RKO (cell line): ENCODE measurements around the gene CROCC2.

Experiments used
- DNase-seq: peaks from one replicate; pipeline ENCODE4 v3.0.0-alpha.2; 2016; ENCODE audit warnings: low spot score

Gene CROCC2

DNA sequence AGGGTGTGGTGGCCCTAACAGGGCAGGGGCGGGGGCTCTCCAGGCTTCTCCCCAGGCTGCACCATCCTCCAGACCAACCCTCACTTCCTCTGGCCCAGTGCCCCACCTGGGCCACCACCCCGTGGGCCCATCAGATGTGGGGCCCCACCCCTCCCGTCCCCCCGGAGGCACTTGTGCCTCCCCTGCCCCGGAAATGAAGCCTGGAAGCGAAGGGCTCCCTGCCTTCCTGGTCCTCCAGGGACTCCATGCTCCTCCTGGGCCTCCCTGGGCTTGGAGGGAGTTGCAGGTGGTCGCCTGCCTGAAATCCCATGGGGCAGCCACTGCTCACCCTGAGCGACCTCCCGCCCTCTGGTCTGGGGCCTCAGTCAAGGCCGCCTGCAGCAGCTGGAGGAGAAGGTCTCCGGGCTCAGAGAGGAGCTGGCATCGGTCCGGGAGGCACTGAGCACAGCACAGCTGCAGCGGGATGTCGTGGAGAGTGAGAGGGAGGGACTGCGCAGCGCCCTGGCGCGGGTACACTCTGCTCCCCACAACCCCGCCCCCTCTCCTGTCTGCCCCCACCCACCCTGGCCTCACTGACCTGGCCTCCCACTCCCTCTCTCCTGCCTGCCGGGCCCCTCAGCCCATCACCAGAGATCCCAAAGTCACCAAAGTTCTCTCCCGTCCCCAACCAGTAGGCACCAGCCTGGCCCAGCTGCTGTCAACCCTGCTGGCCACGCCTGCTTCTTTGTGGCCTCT, 28.0 kb downstream of the CROCC2 start:
- no peak for DNase-seq

- DNase-seq, result no peak
These were observed 28.6 kb downstream of the CROCC2 start for GRCh38 chr2:240934701-240935102.

DNA sequence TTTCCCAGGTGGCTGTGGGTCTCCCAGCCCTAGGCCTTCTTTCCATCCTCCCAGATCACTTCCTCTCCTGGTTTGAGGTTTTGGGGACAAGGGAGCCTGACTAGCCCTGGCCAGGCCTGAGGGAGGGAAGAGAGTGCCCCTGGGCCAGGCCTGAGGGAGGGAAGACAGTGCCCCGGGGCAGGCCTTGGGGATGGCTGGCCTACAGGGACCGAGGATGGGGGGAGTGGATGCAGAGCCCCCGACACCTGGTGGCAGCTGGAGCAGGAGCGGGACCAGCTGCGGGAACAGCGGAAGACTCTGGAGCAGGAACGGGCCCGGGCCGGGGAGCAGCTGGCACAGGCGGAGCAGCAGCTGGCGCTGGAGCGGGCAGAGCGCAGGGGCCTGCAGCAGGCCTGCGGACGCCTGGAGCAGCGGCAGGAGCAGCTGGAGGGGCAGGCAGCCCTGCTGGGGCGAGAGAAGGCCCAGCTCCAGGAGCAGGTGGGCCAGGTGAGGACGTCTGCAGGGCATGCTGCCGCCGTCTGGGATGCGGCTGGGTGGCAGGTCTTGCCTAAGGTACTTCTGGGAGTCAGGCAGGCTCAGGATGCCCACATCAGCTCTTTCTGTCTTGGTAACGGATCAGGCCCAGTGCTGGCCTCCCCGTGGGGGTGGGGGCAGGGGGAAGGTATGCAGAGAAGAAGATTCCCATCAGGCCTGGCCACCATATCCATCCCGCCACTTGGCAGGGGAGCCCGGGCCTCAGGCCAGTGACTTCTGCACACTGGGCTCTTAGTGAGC, 29.2 kb downstream of the CROCC2 start:
- no peak for DNase-seq

DNA sequence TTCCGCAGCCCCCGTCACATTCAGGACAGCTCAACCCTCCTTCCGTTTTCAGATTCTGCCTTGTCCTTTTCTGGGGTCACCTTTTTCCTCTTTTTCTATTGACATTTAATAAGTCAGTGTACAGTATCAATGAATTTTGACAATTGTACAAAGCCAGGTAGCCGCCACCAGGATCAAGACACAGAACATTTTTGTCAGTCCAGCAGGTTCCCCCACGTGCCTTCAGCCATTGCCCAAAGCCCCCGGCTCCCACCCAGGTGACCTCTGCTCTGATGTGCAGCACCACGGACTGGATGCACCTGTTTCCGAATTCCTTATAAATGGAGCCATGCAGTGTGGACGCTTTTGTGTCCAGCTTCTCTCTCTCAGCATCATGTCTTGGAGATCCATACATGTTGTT, 30.0 kb downstream of the CROCC2 start:
- no peak for DNase-seq

DNA sequence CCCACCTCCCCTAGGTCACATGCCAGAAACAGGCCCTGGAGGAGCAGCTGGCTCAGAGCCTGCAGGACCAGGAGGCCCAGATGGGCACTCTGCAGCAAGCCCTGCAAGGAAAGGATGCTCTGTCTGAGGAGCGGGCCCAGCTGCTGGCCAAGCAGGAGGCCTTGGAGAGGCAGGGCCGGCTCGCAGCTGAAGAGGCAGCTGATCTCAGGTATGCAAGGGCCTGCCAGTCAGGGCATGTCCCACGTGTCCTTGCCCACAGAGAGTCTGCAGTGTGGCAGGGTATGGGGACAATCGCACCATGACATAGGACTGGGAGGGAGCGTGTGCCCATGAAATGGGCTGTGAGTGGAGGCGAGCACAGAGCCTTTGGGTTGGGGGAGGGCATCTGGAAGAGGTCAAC, 39.9 kb downstream of the CROCC2 start:
- DNase-seq, result no peak

GRCh38 chr2:240946654-240947053, 40.5 kb downstream of the CROCC2 start:
- DNase-seq, result no peak

- no peak for DNase-seq
These were observed 41.0 kb downstream of the CROCC2 start for GRCh38 chr2:240947176-240947575.

GRCh38 chr2:240947607-240948006, 41.5 kb downstream of the CROCC2 start:
- no peak for DNase-seq

- no peak for DNase-seq
These were observed 42.0 kb downstream of the CROCC2 start for GRCh38 chr2:240948086-240948485.

DNA sequence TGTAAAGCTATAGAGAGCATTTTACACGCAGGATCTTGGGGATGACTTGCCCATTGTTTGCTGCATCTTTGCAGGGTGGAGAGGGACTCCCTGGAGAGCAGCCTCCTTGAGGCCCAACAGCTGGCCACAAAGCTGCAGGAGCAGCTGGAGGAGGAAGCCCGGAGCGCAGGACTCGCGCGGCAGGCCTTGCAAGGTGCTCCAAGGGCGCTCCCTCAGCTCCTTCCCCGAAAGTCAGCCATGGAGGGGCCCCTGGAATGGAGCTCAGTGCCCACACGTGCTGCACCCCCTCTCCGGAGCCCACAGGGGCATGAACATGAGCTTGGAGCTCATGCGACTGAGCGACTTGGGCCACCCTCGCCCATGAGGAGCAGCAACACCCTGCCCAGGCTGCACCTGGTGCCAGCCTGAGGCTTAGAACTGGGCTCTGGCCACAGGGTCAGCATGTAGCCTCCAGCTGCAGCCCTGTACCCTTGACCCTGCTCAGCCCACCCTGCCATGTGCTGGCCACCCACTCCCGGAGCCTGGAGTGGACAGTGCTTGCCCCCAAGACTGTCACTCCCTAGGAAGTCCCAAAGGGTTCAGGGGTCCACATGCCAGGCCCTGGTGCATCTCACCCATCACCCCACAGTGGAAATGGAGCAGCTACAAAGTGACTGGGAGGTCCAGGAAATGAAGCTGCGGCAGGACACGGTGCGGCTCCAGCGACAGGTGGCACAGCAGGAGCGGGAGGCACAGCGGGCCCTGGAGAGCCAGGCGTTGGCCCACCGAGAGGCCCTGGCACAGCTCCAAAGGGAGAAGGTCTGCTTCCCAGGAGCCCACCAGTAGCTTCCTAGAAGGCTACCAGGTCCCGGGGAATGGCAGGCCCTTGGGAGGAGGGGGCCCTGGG, 43.0 kb downstream of the CROCC2 start:
- DNase-seq, result no peak

- DNase-seq, result no peak
These were observed 43.9 kb downstream of the CROCC2 start for GRCh38 chr2:240949791-240950705.

- DNase-seq, result no peak
These were observed 45.0 kb downstream of the CROCC2 start for GRCh38 chr2:240951045-240951594.

- DNase-seq, result no peak
These were observed 46.5 kb downstream of the CROCC2 start for GRCh38 chr2:240952496-240953246.

DNA sequence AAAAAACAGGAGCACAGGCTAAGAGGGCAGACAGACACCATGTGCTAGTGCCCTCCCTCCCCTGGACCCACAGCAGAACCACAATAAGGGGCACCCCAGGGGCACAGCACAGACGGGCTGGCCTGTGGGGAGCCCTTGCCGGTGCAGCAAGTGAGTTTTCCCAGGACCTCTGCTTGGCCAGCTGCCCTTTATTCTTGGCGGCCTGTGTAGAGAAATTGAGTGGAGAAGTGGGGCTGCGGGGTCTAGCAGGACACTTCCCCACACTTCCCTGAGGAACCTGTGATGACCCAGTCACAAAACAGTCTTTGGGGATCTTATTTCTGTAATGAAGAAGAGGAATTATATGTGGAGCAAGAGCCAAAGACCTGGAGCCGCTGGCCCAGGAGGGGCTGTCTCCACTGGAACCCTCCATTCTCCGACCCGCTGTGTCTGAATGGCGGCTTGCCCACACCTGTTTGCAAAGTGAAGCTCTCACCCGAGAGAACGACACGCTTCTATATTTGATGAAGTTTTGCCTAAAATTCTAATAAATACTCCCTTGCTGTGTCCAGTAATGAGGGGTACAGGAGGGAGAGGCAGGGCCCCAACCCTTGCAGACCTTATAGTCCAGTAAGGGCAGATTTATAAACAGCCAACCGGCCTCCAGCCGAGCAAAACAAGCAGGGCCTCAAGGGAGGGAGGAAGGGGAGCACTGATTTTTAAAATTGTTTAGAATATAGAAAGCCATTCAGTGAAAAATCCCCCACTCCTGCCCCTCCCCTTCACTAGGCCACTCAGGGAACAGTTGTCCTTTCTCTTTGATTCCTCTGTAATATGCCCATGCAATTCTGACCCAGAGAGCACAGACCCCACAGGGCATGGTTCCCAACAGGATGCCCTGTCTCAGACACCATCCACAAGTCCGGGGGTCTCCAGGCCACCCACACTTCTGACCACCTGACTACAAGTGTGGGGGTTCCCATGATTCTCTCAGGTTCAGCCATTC, 47.6 kb downstream of the CROCC2 start:
- no peak for DNase-seq

DNA sequence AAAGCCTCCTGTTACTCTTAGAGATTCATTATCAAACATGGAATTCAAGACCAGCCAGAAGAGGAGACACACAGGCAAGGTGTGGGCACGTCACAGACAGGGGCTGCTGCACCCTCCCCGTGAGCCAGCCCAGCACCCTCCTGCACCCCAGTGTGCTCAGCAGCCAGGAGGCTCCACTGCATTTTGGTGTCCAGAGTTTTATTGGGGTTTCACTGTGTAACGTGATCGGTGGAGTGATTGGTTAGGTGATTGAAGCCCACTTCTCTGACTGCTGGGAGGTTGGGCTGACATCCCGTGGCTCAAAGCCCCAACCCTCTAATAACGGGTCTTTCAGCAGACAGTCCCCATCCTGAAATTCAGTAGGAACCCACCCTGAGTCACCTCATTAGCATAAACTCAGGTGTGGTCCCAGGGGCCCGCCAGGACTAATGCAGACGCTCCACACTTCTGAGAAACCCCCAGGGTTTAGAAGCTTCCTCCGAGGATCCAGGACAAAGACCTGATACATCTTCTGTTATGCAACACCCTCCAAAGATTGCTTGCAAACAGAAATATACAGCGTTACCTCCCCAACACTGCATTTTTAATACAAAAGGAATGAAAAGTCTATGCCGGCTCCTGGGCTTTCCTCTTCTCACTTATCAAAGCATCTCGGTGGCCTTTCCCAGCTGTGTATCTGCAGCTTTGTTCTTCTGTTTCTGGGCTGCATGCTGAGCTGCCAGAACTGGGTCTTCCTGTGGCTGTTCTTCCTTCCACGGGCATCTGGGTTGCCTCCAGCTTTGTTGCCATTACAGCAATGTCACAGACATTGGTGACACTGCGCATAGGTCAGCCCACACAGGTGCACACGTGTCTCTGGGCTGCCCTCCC, 48.5 kb downstream of the CROCC2 start:
- DNase-seq, result no peak

DNA sequence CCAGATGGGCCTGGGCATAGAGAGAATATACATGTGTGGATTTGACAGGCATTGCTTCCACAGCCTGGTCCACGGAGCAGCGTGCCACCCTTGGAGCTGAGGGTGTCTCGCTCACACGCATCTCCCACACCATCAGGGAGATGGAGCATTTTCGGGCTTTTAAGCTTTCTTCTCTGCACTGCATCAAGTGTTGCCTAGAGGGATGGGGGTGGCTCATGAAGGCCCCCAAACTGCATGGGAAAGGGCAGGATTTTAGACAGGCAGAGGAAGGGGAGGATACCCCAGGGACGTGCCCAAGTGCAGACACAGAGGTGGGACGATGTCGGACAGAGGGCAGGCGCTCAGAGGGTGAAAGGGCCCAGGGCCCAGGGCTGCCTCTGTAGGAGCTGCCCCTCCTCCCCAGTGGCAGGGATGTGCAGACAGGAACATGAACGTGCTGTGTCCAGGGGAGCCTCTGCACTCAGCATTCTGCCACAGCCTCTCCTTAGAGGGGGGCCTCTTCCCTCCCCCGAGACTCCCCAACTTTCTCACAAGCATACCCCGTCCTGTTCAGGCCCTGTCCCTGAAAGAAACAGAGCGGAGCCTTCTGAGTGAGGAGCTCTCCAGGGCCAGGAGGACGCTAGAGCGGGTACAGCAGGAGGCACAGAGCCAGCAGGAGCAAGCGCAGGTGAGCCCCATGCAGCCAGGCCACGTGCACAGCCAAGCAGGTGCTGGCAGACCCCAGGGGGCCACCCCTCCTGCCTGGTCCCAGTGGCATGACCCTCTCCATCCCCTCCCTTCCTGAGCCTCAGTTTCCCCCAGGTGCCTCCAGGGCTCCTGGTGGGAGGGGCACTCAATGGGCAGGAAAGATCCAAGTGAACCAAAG, 49.4 kb downstream of the CROCC2 start:
- no peak for DNase-seq
